Chondrocyte (in vitro differentiated cells): ENCODE results near the gene PPA2. TPM values are rescaled to one million over a fixed set of nuclear protein-coding genes. Genes with fewer than 3 reads are reported as not detected.

Experiments used
- DNase-seq: peaks from one replicate; pipeline ENCODE4 v3.0.0; 2021; ENCODE audit warnings: mixed read lengths, low spot score
- H3K27ac Mint-ChIP-seq: one replicate; pipeline ENCODE4 v1.8.0; 2021; ENCODE audit warnings: mild to moderate bottlenecking, moderate library complexity, mixed read lengths; ENCODE audit not compliant: unreplicated experiment
- H3K27me3 Mint-ChIP-seq: 2 replicates; pipeline ENCODE4 v1.8.0; 2021; ENCODE audit warnings: low read depth, mixed read lengths
- H3K36me3 Mint-ChIP-seq: 2 replicates; pipeline ENCODE4 v1.8.0; 2021; ENCODE audit warnings: low read depth, mixed read lengths
- H3K4me1 Mint-ChIP-seq: 2 replicates; pipeline ENCODE4 v1.8.0; 2021; ENCODE audit warnings: low read depth, mild to moderate bottlenecking, mixed read lengths
- H3K4me3 Mint-ChIP-seq: one replicate; pipeline ENCODE4 v1.8.0; 2021; ENCODE audit warnings: mild to moderate bottlenecking, moderate library complexity, mixed read lengths; ENCODE audit not compliant: unreplicated experiment
- H3K9me3 Mint-ChIP-seq: 2 replicates; pipeline ENCODE4 v1.8.0; 2021; ENCODE audit warnings: low read depth, mixed read lengths
- CTCF ChIP-seq: fragments of 200-600 bp; sonication (generic); IDR thresholded peaks from 2 replicates; pipeline ENCODE4 v1.5.0; 2021; ENCODE audit warnings: antibody characterized with exemption, mild to moderate bottlenecking, moderate library complexity
- total RNA-seq: library from RNA; stranded (reverse); gene quantifications from 3 replicates; pipeline ENCODE4 v1.2.1, GENCODE V29; 2021

PPA2 gene
- total RNA-seq, 1 donor from 2014 or later = 61.9 TPM

- Mint-ChIP-seq H3K27ac (no peak overlapping the region), H3K4me1 (no peaks in the 10 kb centered on the region), H3K27me3 (no peaks in the 10 kb centered on the region), H3K9me3 (peaks cover 4% of the 10 kb centered on the region), H3K36me3 (peaks cover 11% of the 10 kb centered on the region), H3K4me3 (no peak overlapping the region)
- no peak for DNase-seq
- TF ChIP-seq CTCF = no peak
Measured at GRCh38 chr4:105356194-105356593, 117.7 kb downstream of the PPA2 start.

- TF ChIP-seq CTCF = no peak
- Mint-ChIP-seq H3K27ac (no peak overlapping the region), H3K27me3 (no peaks in the 10 kb centered on the region), H3K4me1 (no peaks in the 10 kb centered on the region), H3K9me3 (no peaks in the 10 kb centered on the region), H3K36me3 (peaks cover 3% of the 10 kb centered on the region), H3K4me3 (no peak overlapping the region)
- DNase-seq = no peak
Measured at GRCh38 chr4:105352826-105353225, 121.0 kb downstream of the PPA2 start.

GRCh38 chr4:105351861-105352260 lies 122.0 kb downstream of the PPA2 start:
- no peak overlapping the region for H3K27ac Mint-ChIP-seq
- H3K4me1 Mint-ChIP-seq = no peaks in the 10 kb centered on the region
- no peak for TF ChIP-seq CTCF
- peaks cover 3% of the 10 kb centered on the region for H3K36me3 Mint-ChIP-seq
- H3K9me3 Mint-ChIP-seq = no peaks in the 10 kb centered on the region
- no peak overlapping the region for H3K4me3 Mint-ChIP-seq
- H3K27me3 Mint-ChIP-seq = no peaks in the 10 kb centered on the region
- DNase-seq = no peak

- H3K9me3 Mint-ChIP-seq = no peaks in the 10 kb centered on the region
- H3K27ac Mint-ChIP-seq = no peak overlapping the region
- DNase-seq = no peak
- H3K27me3 Mint-ChIP-seq = no peaks in the 10 kb centered on the region
- H3K4me1 Mint-ChIP-seq = no peaks in the 10 kb centered on the region
- no peak for TF ChIP-seq CTCF
- peaks cover 3% of the 10 kb centered on the region for H3K36me3 Mint-ChIP-seq
- H3K4me3 Mint-ChIP-seq = no peak overlapping the region
Measured at GRCh38 chr4:105350859-105351490, 122.9 kb downstream of the PPA2 start.

GRCh38 chr4:105348719-105349118 lies 125.1 kb downstream of the PPA2 start:
- no peak for DNase-seq
- no peaks in the 10 kb centered on the region for H3K9me3 Mint-ChIP-seq
- no peak overlapping the region for H3K27ac Mint-ChIP-seq
- no peaks in the 10 kb centered on the region for H3K27me3 Mint-ChIP-seq
- TF ChIP-seq CTCF = no peak
- no peak overlapping the region for H3K4me3 Mint-ChIP-seq
- no peaks in the 10 kb centered on the region for H3K36me3 Mint-ChIP-seq
- H3K4me1 Mint-ChIP-seq = peaks cover 3% of the 10 kb centered on the region
